ENCODE data around the gene FANCD2OS.
"Not testable (repeated sequence)": the region's sequence is repeated elsewhere in the genome, so short reads cannot be mapped to it uniquely, and the experiment has no call there.

FANCD2OS gene

GRCh38 chr3:10091387-10091786, 16.7 kb downstream of the FANCD2OS start:
- DNase-seq, result not testable (repeated sequence)

GRCh38 chr3:10090774-10091173, 17.3 kb downstream of the FANCD2OS start:
- not testable (repeated sequence) for DNase-seq

- DNase-seq, result no peak
These were observed 17.9 kb downstream of the FANCD2OS start for GRCh38 chr3:10090179-10090578.

GRCh38 chr3:10088256-10088655, 19.8 kb downstream of the FANCD2OS start:
- no peak for DNase-seq

- no peak for DNase-seq
These were observed 22.3 kb downstream of the FANCD2OS start for GRCh38 chr3:10085738-10086137.

GRCh38 chr3:10081871-10082270, 26.2 kb downstream of the FANCD2OS start:
- no peak for DNase-seq

GRCh38 chr3:10074666-10075065, 33.4 kb downstream of the FANCD2OS start:
- no peak for DNase-seq

- DNase-seq, result not testable (repeated sequence)
These were observed 38.0 kb downstream of the FANCD2OS start for GRCh38 chr3:10070077-10070476.

- no peak for DNase-seq
These were observed 53.0 kb downstream of the FANCD2OS start for GRCh38 chr3:10055097-10055496.
